Mucosa of rectum (tissue), 2 donors: Measurements from ENCODE around the gene SCAF8.

Source experiments
- H3K27ac ChIP-seq, 2 donors: one replicate each; pipeline ENCODE4 v1.7.0; 2013; ENCODE audit warnings: inconsistent platforms in 2 of 2, low read depth in 2 of 2, low read length in 2 of 2
- H3K27me3 ChIP-seq, 2 donors: one replicate each; pipeline ENCODE4 v1.7.0; 2013; ENCODE audit warnings: low read length in 2 of 2; ENCODE audit not compliant: control insufficient read depth in 2 of 2, insufficient read depth in 2 of 2
- H3K36me3 ChIP-seq, 2 donors: one replicate each; pipeline ENCODE4 v1.7.0; 2013; ENCODE audit warnings: low read length in 2 of 2; ENCODE audit not compliant: control insufficient read depth in 2 of 2, insufficient read depth in 2 of 2
- H3K4me1 ChIP-seq, 2 donors: one replicate each; pipeline ENCODE4 v1.7.0; 2013; ENCODE audit warnings: low read length in 2 of 2, mild to moderate bottlenecking in 1 of 2; ENCODE audit not compliant: control insufficient read depth in 2 of 2, insufficient read depth in 2 of 2
- H3K4me3 ChIP-seq, 2 donors: one replicate each; pipeline ENCODE4 v1.7.0; 2013; ENCODE audit warnings: low read length in 2 of 2
- H3K9ac ChIP-seq, 2 donors: one replicate each; pipeline ENCODE4 v1.7.0; 2013; ENCODE audit warnings: low read length in 2 of 2, low read depth in 1 of 2, mild to moderate bottlenecking in 1 of 2
- H3K9me3 ChIP-seq, 2 donors: one replicate each; pipeline ENCODE4 v1.7.0; 2013; ENCODE audit warnings: low read length in 2 of 2; ENCODE audit not compliant: control insufficient read depth in 2 of 2
- donor health status: healthy.
- donor health status: Normal muscosa, but diverticular disease.

The SCAF8 gene

DNA sequence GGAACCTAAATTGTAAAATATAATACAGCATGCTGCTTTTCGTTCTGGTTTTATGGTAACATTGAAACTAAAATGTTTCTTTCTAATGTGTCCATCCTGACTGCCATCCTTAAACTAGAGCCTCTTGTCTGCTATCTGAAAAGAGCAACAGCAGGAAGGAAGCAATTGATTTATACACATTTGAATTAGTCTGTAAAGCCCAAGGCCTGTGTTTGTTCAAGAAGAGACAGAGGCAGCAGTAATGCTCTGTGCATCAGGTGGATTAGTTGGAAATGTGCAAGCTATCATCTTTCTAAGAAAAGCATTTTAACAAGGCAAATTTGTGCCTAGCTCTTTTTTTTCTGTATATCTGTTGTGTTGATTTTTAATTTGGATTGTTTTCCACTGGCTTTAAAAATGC is 128.6 kb downstream of the SCAF8 start:
- no peak overlapping the region for H3K27ac ChIP-seq
- H3K27me3 ChIP-seq: no peaks in the 10 kb centered on the region
- no peak overlapping the region for H3K9ac ChIP-seq
- no peaks in the 10 kb centered on the region for H3K9me3 ChIP-seq
- peaks cover 0 to 2% of the 10 kb centered on the region in 2 donors for H3K36me3 ChIP-seq
- H3K4me3 ChIP-seq: no peak overlapping the region
- peaks cover 0 to 9% of the 10 kb centered on the region in 2 donors for H3K4me1 ChIP-seq

DNA sequence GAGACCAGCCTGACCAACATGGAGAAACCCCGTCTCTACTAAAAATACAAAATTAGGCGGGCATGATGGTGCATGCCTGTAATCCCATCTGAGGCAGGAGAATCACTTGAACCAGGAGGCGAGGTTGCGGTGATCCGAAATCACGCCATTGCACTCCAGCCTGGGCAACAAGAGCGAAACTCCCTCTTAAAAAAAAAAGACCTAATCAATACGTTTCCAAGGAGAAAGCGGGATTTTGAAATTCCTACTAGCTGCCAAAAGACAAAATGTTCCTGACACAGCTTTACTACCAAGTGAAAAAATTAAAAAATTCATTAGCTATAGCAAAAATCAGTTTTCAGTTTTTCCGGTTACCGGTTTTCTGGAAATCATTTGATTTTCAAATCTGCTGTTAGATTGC is 129.3 kb downstream of the SCAF8 start:
- Histone ChIP-seq H3K9me3 (no peaks in the 10 kb centered on the region), H3K27ac (no peak overlapping the region), H3K4me1 (peaks cover 0 to 9% of the 10 kb centered on the region in 2 donors), H3K4me3 (no peak overlapping the region), H3K36me3 (peaks cover 0 to 2% of the 10 kb centered on the region in 2 donors), H3K27me3 (no peaks in the 10 kb centered on the region), H3K9ac (no peak overlapping the region)

DNA sequence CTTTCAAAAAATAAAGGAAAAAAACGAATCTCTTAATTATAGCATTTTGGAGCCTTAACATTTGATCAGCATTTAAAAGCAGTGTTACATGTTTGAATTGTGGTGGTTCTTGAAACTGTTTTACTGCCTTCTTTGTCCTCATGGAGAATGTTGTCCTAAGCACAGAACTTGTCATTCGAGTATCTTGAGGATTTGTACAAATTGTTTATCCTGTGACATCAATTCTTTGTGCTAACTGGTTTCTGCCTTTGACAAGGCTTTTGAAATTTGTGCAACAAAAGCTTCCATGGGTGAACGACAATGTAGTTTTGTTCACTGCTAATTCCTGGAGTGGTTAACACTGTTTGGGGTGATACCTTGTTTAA is 130.8 kb downstream of the SCAF8 start:
- Histone ChIP-seq H3K4me1 (peaks cover 0 to 9% of the 10 kb centered on the region in 2 donors), H3K9me3 (no peaks in the 10 kb centered on the region), H3K36me3 (peaks cover 2% of the 10 kb centered on the region in 2 donors), H3K9ac (no peak overlapping the region), H3K27me3 (no peaks in the 10 kb centered on the region), H3K27ac (no peak overlapping the region), H3K4me3 (no peak overlapping the region)

DNA sequence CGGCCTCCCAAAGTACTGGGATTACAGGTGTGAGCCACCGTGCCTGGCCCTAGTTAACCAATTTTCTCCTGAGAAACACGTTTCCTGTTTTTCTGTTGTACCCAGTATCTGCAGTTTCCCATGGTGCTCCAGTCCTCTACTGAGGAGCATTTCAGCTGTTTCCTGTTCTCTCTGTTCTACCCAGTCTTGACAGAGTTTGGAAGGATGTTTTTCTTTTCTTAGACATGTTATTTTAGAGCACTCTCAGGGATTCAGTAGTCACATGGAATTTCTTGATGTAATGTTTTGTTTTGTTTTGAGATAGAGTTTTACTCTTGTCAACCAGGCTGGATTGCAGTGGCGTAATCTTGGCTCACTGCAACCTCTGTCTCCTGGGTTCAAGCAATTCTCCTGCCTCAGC is 132.1 kb downstream of the SCAF8 start:
- Histone ChIP-seq H3K9me3 (no peaks in the 10 kb centered on the region), H3K4me3 (no peak overlapping the region), H3K4me1 (peaks cover 0 to 9% of the 10 kb centered on the region in 2 donors), H3K36me3 (peaks cover 2% of the 10 kb centered on the region in 2 donors), H3K27ac (no peak overlapping the region), H3K27me3 (no peaks in the 10 kb centered on the region), H3K9ac (no peak overlapping the region)

DNA sequence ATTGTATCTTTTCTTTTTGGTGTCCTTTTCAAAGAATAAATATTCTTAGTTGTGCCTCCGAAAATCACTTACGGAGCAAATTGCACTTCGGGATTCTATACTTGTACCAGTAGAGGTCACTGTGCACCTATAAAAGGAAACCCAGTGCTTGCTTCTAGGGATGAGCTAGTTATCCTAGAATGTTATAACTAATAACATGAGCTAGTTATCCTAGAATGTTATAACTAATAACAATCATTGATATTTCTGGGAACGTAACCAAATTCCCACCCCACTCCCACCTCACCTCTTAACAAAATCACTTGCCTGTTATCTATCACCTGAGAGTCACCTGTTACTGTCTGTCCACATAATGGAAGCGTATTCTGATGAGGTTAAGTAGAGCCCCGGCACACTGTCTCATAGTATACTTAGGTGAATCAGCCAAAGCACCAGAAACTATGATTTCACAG is 135.0 kb downstream of the SCAF8 start:
- H3K4me3 ChIP-seq: no peak overlapping the region
- no peaks in the 10 kb centered on the region for H3K9me3 ChIP-seq
- H3K9ac ChIP-seq: no peak overlapping the region
- no peaks in the 10 kb centered on the region for H3K27me3 ChIP-seq
- H3K4me1 ChIP-seq: peaks cover 0 to 9% of the 10 kb centered on the region in 2 donors
- peaks cover 0 to 2% of the 10 kb centered on the region in 2 donors for H3K36me3 ChIP-seq
- no peak overlapping the region for H3K27ac ChIP-seq

- H3K9ac ChIP-seq: no peak overlapping the region
- no peaks in the 10 kb centered on the region for H3K4me1 ChIP-seq
- no peak overlapping the region for H3K4me3 ChIP-seq
- peaks cover 0 to 2% of the 10 kb centered on the region in 2 donors for H3K36me3 ChIP-seq
- H3K27ac ChIP-seq: no peak overlapping the region
- H3K9me3 ChIP-seq: no peaks in the 10 kb centered on the region
- H3K27me3 ChIP-seq: no peaks in the 10 kb centered on the region
These were observed 139.4 kb downstream of the SCAF8 start for GRCh38 chr6:154872542-154873114.

DNA sequence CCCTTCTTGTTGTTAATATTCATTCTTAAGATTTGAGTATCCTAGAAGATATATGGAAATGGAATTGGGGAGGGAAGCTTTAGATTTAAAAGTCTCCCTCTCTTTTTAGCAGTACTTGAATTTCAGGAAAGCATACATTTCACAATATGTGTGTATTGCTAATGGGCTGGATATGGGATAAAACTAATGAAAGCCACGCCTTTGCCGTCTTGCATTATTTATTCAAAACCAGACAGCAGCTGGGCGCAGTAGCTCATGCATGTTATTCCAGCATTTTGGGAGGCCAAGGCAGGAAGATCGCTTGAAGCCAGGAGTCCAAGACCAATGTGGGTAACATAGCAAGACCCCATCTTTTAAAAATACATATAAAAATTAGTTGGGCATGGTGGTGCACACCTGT is 140.3 kb downstream of the SCAF8 start:
- Histone ChIP-seq H3K9me3 (no peaks in the 10 kb centered on the region), H3K4me1 (no peaks in the 10 kb centered on the region), H3K9ac (no peak overlapping the region), H3K36me3 (peaks cover 0 to 2% of the 10 kb centered on the region in 2 donors), H3K4me3 (no peak overlapping the region), H3K27me3 (no peaks in the 10 kb centered on the region), H3K27ac (no peak overlapping the region)

- no peak overlapping the region for H3K4me3 ChIP-seq
- H3K27ac ChIP-seq: no peak overlapping the region
- no peaks in the 10 kb centered on the region for H3K27me3 ChIP-seq
- H3K4me1 ChIP-seq: no peaks in the 10 kb centered on the region
- no peaks in the 10 kb centered on the region for H3K36me3 ChIP-seq
- no peaks in the 10 kb centered on the region for H3K9me3 ChIP-seq
- no peak overlapping the region for H3K9ac ChIP-seq
These were observed 141.8 kb downstream of the SCAF8 start for GRCh38 chr6:154874773-154875592.

DNA sequence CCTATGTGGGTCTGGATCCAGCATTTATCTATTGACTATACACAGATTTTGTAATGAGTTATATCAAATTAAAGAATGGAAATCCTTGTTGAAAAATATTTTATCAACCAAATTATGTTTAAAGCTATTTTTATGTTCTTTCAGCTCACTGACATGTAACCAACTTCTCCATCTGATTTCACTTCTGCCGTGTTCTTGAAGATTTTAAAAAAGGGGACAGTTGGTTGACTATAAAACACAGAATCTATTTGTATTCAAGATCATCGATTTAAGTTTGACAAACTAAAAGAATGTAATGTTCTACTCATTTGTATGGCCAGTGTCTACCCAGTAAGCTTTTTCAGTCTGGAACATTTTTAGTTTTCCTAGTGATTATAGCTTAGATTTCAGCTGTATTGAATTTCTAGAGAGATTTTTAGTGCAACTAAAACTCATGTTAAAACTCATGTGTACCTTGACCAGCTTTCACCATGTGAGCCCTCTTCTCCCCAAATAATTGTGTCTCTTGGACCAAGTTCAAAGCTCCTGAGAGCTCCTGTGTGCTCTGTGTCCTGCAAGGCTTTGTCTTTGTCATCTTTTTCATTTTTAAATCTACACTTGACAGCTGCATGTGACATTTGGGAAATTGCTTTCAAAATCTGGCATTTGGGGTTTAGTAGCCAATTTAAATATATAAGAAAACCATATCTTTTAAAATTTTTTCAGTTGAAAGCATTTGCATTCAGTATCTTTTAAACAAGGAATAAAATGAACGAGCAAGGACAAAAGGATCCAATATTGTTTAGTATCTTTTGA is 143.5 kb downstream of the SCAF8 start:
- no peaks in the 10 kb centered on the region for H3K27me3 ChIP-seq
- H3K36me3 ChIP-seq: no peaks in the 10 kb centered on the region
- H3K4me1 ChIP-seq: no peaks in the 10 kb centered on the region
- H3K27ac ChIP-seq: no peak overlapping the region
- no peak overlapping the region for H3K4me3 ChIP-seq
- no peak overlapping the region for H3K9ac ChIP-seq
- no peaks in the 10 kb centered on the region for H3K9me3 ChIP-seq
